ENCODE results near the gene SH3TC1.

Gene SH3TC1

GRCh38 chr4:8258552-8259212 lies 59.6 kb downstream of the SH3TC1 start:
- in situ Hi-C loops (cut with MboI; ENCODE audit: low sequenced_read_pairs) = no loop called here

GRCh38 chr4:8259743-8260430 lies 60.8 kb downstream of the SH3TC1 start:
- in situ Hi-C loops (cut with MboI; ENCODE audit: low sequenced_read_pairs) = no loop called here

GRCh38 chr4:8260656-8261111 lies 61.6 kb downstream of the SH3TC1 start:
- in situ Hi-C loops (cut with MboI; ENCODE audit: low sequenced_read_pairs) = no loop called here

- in situ Hi-C loops (cut with MboI; ENCODE audit: low sequenced_read_pairs) = no loop called here
These were observed 62.9 kb downstream of the SH3TC1 start for GRCh38 chr4:8261851-8262535.

DNA sequence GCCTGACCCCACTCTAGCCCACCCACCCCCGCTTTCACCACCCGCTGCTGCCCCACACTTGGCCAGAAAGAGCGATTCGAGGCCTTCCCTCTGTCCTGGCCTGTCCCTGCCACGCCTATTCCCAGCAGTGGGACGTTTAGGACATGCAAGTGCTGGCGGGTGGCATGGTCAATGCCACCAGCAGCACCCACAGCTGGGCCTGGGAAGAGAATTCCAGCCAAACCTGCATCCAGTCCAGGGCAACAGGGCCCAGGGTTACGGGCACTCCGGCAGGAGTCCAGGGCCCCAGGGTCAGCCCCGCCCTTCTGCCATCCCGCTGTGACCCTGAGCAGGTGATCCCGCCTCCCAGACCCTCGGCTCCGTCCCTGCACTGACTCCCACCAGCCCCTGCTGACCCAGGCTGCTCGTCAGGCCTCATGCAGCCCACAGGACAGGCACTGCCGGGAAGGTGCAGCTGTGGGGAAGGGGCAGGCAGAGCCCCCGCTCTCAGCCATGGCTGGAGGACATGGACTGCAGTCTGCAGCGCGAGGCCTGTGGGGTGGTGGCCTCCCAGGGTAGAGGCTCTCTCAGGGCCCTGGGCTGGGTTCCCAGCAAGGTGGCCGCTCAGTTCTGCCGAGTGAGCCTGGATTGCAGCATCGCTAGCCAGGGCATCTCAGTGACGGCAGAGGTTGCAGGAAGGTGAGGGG lies 63.7 kb downstream of the SH3TC1 start:
- in situ Hi-C loops (cut with MboI; ENCODE audit: low sequenced_read_pairs) = no loop called here

- in situ Hi-C loops (cut with MboI; ENCODE audit: low sequenced_read_pairs) = no loop called here
These were observed 64.3 kb downstream of the SH3TC1 start for GRCh38 chr4:8263397-8263796.

DNA sequence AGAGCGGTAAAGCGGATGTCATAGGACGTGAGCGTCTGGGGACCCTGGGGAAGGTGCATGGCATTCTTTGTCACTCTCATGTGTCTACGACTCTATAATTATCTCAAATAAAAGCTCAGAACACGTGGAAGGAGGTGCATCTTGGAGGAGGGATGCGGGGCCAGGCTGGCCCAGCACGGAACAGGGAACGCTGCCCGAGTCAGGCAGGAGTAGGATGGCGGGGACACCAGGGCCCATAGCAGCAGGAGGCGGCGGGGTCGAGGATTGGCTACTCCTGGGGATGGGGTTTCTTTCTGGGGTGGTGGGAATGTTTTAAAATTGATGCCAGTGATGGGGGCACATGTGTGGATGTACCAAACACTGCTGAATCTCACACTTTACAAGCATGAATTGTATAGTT lies 65.0 kb downstream of the SH3TC1 start:
- in situ Hi-C loops (cut with MboI; ENCODE audit: low sequenced_read_pairs) = no loop called here

DNA sequence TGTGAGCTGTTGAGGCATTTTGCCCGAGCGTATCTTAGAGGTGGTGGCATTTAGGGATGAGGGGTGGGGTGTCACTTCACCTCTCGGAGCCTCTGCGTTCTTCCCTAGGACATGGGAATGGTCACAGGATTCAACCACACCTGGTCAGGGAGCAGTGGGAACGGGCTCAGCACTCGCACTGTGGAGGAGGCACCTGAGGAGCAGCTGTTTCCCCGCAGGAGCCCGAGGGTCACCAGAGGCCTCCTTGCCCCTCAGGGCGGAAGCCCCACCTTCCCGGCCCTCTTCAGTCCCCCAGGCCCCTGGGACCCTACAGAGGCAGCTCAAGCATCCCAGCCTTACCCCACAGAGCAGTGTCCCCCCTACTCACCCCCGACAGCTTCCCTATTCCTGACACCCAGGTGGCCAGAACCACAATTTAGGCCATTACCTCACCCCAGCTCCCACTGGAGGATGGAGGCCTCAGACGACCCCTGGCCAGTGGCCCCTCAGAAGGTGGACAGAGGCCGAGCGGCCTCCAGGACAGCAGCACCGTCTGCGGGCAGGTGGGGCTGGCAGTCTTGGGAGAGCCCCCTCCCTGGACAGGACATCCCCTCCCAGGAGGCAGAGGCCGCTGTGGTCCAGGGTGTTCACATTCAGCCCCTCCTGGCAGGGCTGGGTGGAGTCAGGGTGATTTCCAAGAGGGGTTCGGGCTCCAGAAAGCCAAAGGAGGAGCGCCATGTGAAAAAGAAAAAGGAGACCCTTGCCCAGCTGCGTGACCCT lies 66.3 kb downstream of the SH3TC1 start:
- in situ Hi-C loops (cut with MboI; ENCODE audit: low sequenced_read_pairs) = no loop called here

DNA sequence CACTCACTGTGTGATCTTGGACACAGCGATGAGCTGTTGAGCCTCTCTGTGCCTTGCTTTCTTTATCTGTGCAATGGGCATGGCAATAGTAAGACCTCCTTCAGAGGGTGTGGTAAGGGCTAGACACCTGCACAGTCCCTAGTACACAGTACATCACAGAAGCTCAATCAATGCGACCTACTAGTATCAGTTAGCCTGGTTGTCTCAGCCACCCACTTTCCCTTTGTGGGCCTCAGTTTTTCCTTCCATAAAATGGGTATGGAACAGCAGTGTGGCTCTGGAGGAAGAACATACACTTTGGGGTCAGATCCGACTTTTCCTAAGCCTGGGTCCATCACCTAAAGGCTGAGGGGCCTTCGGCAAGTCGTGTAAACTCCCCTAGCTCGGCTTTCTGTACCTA lies 67.0 kb downstream of the SH3TC1 start:
- in situ Hi-C loops (cut with MboI; ENCODE audit: low sequenced_read_pairs) = no loop called here

DNA sequence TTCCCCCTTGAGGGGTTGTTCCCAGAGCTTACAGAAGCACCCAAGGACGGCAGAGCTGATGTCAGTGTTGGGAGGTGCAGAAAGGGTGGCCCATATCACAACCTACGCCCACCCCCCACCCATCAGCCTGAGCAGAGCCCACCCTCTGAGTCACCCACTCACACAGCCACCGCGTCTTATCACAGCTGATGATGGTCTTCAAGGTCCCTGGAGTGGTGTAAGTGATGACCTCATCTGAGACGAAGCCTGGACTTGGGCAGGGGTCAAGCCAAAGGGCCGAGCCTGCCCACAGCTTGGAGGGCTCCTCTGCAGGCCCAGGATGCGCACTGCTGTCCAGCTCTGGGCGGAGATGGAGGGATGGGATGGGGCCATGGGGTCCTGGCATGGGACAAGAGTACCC lies 67.4 kb downstream of the SH3TC1 start:
- in situ Hi-C loops (cut with MboI; ENCODE audit: low sequenced_read_pairs) = no loop called here

DNA sequence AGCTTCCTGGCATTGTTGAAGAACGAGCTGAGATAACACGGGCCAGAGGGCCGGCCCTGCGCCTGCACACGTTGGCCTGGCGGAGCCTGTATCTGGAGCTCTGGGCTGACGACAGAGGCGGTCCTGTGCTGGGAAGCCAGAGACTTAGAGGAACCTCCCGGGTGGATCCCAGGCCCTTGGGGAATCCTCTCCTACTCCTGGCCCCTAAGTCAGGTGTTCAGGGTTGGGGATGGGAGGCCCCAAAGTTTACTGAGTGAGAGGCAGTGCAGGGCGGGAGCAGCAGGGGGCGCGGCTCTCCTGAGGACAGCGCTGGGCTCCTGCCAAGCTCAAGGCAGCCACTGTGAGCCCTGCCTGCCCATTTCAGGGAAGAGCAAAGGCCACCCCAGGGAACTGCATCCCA lies 68.0 kb downstream of the SH3TC1 start:
- in situ Hi-C loops (cut with MboI; ENCODE audit: low sequenced_read_pairs) = no loop called here

- in situ Hi-C loops (cut with MboI; ENCODE audit: low sequenced_read_pairs) = no loop called here
These were observed 69.1 kb downstream of the SH3TC1 start for GRCh38 chr4:8268211-8268610.

DNA sequence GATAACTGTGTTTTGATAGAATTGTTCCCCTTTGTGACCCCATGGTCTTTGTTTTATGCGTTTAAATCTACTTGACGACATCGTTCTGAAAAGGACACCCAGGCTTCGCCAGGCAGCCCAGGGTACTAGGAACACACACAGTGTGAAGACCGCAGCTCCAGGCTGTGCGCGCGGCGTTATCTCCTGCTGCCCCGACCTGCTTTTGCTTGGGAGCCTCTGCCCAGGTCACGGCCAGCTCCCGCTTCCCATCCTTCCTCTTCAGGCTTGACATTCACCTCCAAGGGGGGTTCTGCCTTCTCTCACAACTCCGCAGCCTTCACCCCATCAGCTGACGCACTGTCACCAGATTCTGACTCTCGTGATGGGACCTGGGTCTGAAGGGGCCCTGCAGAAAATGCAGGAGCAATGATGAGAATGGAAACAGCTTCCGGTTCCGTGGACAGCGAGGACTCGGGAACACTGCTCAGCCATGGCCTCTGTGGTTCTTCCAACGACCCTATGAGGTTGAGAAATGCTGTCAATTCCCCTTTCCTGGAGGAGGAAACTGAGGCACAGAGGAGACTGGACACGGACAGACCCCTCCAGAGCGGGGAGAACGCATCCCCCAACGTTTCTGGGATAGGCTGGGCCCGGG lies 69.9 kb downstream of the SH3TC1 start:
- in situ Hi-C loops (cut with MboI; ENCODE audit: low sequenced_read_pairs) = no loop called here

DNA sequence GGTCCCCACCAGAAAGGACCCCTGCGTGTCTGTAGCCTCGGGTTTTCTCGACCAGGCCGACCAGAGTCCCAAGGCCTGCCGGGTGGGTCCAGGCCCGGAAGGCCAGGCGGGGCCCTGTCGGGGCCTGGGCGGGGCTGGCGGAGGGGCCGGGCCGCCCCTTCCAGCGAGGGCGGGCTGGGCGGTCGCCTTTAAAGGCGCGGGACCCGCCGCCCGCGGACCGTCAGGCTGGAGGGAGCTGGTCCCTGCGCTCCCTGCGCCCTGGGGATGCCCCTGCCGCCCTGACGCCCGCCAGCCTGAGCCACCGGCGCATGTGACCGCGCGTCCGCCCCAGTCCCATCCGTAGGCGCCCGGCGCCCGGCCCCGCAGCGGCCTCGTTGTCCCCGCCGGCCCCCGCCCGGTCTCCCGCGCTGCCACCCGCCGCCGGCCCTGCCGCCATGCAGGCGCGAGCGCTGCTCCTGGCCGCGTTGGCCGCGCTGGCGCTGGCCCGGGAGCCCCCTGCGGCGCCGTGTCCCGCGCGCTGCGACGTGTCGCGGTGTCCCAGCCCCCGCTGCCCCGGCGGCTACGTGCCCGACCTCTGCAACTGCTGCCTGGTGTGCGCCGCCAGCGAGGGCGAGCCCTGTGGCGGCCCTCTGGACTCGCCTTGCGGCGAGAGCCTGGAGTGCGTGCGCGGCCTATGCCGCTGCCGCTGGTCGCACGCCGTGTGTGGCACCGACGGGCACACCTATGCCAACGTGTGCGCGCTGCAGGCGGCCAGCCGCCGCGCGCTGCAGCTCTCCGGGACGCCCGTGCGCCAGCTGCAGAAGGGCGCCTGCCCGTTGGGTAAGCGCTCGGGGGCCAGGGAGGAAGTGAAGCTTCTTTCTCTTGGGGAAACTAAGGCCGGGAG lies 70.7 kb downstream of the SH3TC1 start, which contains the start of gene HTRA3:
Gene HTRA3 (plus strand): TSS at position 220 of the 883 bp plus-strand sequence. CDS start 215 bp downstream, at position 435.
- in situ Hi-C loops (cut with MboI; ENCODE audit: low sequenced_read_pairs) = no loop called here

- in situ Hi-C loops (cut with MboI; ENCODE audit: low sequenced_read_pairs) = no loop called here
These were observed 71.3 kb downstream of the SH3TC1 start for GRCh38 chr4:8270418-8270771.

- in situ Hi-C loops (cut with MboI; ENCODE audit: low sequenced_read_pairs) = no loop called here
These were observed 72.1 kb downstream of the SH3TC1 start for GRCh38 chr4:8270912-8271815.

DNA sequence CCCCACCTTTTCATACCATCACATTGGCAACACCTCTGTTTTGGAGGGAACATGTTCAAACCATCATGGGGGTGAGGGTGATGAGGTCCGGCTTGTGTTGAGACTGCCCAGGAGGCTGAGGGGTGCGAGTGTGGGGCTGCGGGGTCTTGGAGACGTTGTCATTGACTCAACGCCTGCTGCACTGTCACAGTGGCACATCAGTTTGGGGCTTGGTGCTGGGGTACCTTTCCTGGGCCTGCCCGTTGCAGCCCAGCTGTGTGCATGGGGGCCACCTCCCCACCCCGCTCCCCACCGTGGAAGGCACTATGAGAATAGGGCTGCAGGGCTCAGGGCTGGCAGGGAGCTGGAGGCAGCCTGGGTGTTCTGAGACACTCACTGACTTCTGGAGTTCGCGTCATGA lies 72.7 kb downstream of the SH3TC1 start:
- in situ Hi-C loops (cut with MboI; ENCODE audit: low sequenced_read_pairs) = no loop called here
